Measurements from ENCODE around the gene CLTRN. TPM values are rescaled to one million over a fixed set of nuclear protein-coding genes. Genes with fewer than 3 reads are reported as not detected.
"Not testable (repeated sequence)": the region's sequence is repeated elsewhere in the genome, so short reads cannot be mapped to it uniquely, and the experiment has no call there.

CLTRN gene
- total RNA-seq, 1 donor from 2014 or later, result not detected

GRCh38 chrX:15653961-15654360 is 10.6 kb downstream of the CLTRN start:
- DNase-seq (ENCODE audit: low spot score), result no peak

- DNase-seq (ENCODE audit: low spot score), result not testable (repeated sequence)
These were observed 17.1 kb downstream of the CLTRN start for GRCh38 chrX:15647510-15647909.

DNA sequence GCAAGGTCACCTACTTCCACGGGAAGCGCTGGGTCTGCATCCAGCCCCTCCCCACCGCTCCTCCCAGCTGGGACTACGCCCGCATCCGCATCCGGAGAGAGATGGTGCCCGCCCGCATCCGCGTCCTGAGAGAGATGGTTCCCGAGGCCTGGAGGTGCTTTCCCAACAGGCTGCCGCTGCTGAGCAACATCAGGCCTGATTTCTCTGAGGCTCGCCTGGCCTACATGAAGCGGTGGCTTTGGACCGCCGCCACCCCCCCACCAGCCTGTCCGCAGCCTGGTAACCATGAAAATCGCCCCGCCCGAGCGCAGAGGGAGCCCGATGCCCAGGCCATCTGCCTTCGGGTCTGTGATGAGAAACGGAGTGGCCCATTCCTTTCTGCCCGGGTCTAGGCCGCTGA is 18.1 kb downstream of the CLTRN start:
- no peak for DNase-seq (ENCODE audit: low spot score)

DNA sequence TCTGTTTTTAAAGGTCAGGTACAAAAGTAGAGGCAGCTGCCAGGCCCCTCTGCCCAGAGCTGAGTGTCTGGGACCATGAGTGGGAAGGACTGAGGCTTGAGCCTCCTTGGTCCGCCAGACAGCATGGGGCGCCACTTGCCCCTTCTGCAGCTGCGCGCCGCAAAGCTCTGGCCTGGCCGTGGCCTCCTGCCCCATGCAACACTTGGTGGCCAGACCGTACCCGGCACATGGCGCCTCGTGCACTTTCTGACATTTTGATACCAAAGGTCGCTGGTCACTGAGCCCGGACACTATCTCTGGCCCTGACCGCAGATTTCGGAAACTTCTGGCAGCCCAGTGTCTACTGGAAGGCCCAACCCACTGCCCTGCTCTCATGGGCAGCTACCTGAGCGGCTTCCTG is 18.6 kb downstream of the CLTRN start:
- DNase-seq (ENCODE audit: low spot score), result no peak

DNA sequence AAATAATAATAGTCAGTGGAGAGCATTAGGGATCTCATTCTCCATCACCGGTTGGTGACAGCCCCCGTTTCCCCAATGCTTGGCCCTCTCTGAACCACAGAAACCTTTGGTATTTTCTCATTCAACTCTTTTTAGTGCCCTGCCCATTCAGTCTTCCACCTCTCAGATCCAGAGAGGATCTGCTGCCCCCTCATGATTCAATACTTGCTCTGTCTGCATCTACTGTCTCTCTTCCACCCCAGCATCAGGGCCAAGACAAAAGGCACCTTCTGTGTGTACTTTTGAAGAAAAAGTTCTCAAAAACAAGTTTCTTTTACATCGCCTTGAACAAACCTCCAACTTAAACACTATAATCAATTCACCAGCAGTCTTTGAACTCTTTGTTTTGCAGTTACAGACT is 19.3 kb downstream of the CLTRN start:
- no peak for DNase-seq (ENCODE audit: low spot score)

DNA sequence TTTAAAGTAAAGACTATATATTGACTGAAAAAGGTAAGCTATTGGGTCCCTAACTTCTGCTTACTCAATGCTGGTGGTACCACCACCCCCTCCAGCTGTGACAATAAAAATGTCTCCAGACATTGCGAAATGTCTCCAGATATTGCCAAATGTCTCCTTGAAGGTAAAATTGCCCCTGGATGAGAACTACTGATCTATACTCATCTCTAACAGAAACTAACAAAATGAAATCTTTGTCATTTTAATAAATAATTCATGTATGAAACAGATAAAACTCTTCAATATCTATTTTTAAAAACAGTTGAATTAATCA is 20.1 kb downstream of the CLTRN start:
- DNase-seq (ENCODE audit: low spot score), result no peak

- DNase-seq (ENCODE audit: low spot score), result no peak
These were observed 20.6 kb downstream of the CLTRN start for GRCh38 chrX:15643786-15644559.

DNA sequence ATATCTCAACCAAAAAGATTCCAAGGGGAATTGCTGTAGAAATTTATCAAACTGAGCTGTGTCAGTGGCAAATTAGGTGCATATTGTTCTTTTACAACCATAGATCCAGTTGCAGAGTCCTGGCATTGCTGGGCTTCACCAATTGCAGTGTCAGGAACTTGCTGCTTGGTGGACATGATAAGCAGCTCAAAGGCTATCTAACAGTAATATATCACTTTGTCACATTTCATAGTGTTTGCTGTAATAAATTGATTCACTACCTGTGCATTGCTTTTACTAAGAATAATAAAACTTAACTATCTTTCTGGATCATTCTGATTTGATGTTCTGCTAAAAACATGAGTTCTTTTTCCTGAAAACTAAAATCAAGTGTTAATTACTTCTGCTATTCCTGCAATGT is 33.0 kb downstream of the CLTRN start:
- no peak for DNase-seq (ENCODE audit: low spot score)

- DNase-seq (ENCODE audit: low spot score), result no peak
These were observed 41.6 kb downstream of the CLTRN start for GRCh38 chrX:15623054-15623453.

DNA sequence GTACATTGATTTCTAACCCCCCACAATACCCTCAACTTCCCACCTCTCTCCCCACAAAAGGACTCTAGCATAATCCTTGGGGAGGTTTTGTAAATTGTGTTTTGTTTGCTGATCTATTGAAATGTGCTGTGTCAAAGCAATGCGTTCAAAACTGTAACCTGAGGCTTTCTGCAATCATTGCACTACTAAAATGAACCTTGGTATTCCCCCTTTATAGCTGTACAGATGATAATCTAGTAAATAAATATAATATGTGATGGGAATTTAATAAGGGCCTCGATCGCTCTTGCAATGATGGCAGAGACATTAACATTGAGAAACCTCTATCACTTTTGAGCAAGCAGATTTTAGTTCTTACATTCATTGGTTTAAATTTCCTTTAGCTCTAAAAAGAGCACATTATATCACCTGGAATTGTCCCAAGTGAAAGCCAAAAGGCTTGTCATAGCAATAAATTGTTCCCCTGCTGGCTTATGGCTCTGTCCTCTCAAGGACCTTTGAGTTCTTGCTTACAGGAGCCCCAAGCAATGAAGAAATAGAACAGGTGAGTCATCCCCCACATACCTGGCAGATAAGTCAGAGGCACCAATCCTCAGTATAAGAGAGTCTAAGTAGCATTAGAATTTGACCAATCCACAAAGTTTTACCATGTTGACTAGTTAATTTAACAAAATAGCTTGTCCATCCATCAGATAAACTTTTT is 45.4 kb downstream of the CLTRN start:
- no peak for DNase-seq (ENCODE audit: low spot score)

GRCh38 chrX:15617111-15617510 is 47.5 kb downstream of the CLTRN start:
- DNase-seq (ENCODE audit: low spot score), result no peak

GRCh38 chrX:15616531-15616930 is 48.1 kb downstream of the CLTRN start:
- no peak for DNase-seq (ENCODE audit: low spot score)

DNA sequence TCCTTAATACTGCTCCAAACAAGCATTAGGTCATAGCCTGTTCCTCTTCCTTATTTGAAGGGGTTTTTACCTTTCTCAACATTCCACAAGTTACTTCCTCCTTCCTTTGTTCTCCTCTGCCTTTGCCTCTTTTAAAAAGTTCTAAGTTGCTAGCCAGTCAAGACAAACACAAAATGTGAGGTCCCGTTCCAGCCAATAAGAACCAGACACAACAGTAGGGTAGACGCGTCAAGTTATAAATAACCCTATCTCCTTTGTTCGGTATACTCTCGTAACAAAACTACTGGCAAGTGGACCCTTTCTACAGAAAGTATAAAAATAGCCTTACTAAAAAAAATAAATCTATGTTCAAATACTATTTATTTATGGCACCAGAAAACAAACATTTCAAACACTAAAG is 57.5 kb downstream of the CLTRN start:
- DNase-seq (ENCODE audit: low spot score), result no peak

- no peak for DNase-seq (ENCODE audit: low spot score)
These were observed 58.5 kb downstream of the CLTRN start for GRCh38 chrX:15606136-15606535.

- DNase-seq (ENCODE audit: low spot score), result no peak
These were observed 59.4 kb downstream of the CLTRN start for GRCh38 chrX:15605226-15605625.

DNA sequence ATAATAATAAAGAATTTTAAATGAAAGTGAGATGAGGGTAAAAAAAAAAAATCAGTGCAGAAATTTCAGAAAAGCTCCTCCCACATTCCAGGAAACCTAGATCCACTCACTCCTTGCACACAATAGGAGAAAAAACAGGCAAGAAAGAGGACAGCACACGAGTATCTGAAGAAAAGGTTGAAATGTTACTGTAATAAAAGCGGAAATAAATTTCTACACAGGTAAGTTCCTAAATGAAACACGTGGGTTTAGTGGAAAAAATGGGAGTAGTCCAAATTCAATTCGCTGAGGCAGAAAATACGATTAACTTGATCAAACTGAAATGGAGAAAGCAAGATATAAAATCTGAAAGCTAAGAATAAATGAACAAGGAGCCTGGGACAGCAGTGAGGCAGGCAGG is 61.8 kb downstream of the CLTRN start:
- no peak for DNase-seq (ENCODE audit: low spot score)

DNA sequence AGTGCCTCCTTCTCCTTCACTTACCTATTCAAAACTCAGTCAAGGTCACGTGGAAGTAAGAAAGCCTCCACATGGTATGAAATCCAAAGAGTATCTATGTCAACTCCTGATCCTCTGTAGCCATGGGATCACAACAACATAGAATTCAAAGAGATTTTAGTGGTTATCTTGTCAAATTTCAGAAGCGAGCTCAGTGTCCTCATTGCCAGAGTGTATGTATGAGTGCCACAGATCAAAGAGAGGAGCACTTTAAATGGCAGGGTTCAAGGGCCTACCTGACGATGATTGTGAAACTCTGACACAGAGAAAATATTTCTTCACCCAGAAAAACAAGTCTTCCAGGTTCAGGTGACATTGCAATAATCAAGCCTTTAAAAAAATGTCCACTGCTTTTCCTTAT is 62.7 kb downstream of the CLTRN start:
- DNase-seq (ENCODE audit: low spot score), result no peak

DNA sequence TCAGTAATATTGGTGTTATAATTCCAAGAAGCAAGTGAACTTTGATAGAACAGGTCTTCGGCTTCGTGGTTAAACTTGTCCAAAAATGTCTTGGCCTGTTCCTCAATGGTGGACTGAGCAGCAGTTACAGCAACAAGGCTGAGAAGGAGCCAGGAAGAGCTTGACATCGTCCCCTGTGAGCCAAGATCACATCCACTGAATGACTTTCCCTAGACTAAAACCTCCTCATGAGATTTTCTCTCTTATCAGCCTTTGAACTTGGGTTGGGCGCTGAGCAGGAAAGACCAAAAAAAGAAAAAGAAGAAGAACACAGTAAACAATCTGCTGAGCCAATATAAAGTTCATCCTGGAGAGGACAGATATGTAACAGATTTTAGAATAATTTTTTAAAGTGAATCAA is 63.9 kb downstream of the CLTRN start, which contains the start of gene ACE2:
ACE2 (minus strand) TSS at position 216 of the 400 bp plus-strand sequence; CDS start at position 167, 49 bp downstream.
- DNase-seq (ENCODE audit: low spot score), result no peak

DNA sequence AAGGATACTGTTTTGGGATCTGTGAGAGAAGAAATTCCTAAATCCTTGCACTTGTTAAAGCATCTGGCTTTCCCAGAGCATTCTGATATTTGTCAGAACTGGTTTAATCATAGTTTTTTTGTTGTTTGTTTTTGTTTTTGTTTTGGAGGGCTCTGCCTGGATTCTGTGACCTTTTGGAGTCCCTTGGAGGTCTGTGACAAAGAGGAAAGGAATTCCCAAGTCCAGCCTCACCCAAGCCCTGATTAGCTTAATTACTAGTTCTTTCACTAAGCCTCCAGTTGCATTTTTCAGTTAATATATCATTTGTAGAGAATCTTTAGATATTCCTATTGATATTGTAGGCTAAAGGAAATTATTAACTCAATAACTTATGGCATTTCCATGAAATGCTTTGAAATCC is 64.6 kb downstream of the CLTRN start:
- no peak for DNase-seq (ENCODE audit: low spot score)

GRCh38 chrX:15599461-15599860 is 65.1 kb downstream of the CLTRN start:
- no peak for DNase-seq (ENCODE audit: low spot score)

GRCh38 chrX:15598026-15598425 is 66.6 kb downstream of the CLTRN start:
- no peak for DNase-seq (ENCODE audit: low spot score)

DNA sequence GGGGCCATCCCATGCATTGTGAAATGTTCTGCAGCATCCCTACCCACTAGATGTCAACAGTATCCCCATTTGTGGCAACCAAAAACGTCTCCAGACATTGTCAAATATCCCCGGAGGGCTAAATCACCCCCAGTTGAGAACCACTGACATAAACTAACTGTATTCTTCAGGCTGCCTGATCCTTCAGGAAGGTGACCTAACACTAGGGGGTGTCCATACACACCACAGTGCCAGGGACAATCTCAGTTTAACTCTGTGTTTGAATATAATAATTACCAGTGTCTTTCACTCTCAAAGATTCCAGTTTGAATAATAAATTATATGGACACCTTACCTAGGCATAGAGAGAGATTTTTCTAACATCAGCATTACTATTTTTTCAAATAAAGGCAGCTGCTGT is 70.2 kb downstream of the CLTRN start:
- DNase-seq (ENCODE audit: low spot score), result no peak

Data from mesenteric fat pad (tissue), 1 donor.